Activated CD8-positive, alpha-beta memory T cell treated with anti-CD3 and anti-CD28 coated beads, Interleukin-2, amount 50 U/mL, for 48 hours (primary cell): ENCODE results near the gene CADM1.

ENCODE experiments used
- DNase-seq: peaks from one replicate; pipeline ENCODE4 v3.0.0-alpha.2; 2020

Gene CADM1

GRCh38 chr11:115226556-115226955 is 277.7 kb downstream of the CADM1 start:
- no peak for DNase-seq

GRCh38 chr11:115224551-115224950 is 279.7 kb downstream of the CADM1 start:
- DNase-seq = no peak

- DNase-seq = no peak
Measured at GRCh38 chr11:115222863-115223530, 281.2 kb downstream of the CADM1 start.

GRCh38 chr11:115222218-115222862 is 281.9 kb downstream of the CADM1 start:
- no peak for DNase-seq

- DNase-seq = no peak
Measured at GRCh38 chr11:115221461-115222069, 282.6 kb downstream of the CADM1 start.

GRCh38 chr11:115220911-115221310 is 283.3 kb downstream of the CADM1 start:
- no peak for DNase-seq

- DNase-seq = no peak
Measured at GRCh38 chr11:115220423-115220822, 283.8 kb downstream of the CADM1 start.

GRCh38 chr11:115219376-115219775 is 284.8 kb downstream of the CADM1 start:
- no peak for DNase-seq

GRCh38 chr11:115217726-115218311 is 286.4 kb downstream of the CADM1 start:
- no peak for DNase-seq

- DNase-seq = no peak
Measured at GRCh38 chr11:115215694-115216617, 288.3 kb downstream of the CADM1 start.

GRCh38 chr11:115214644-115215234 is 289.5 kb downstream of the CADM1 start:
- DNase-seq = no peak

GRCh38 chr11:115213007-115213406 is 291.2 kb downstream of the CADM1 start:
- no peak for DNase-seq

- DNase-seq = no peak
Measured at GRCh38 chr11:115208808-115209259, 295.4 kb downstream of the CADM1 start.

GRCh38 chr11:115207916-115208315 is 296.3 kb downstream of the CADM1 start:
- no peak for DNase-seq

- DNase-seq = no peak
Measured at GRCh38 chr11:115207166-115207591, 297.0 kb downstream of the CADM1 start.

- no peak for DNase-seq
Measured at GRCh38 chr11:115206365-115207022, 297.7 kb downstream of the CADM1 start.

GRCh38 chr11:115202900-115203552 is 301.2 kb downstream of the CADM1 start:
- DNase-seq = no peak

GRCh38 chr11:115202074-115202473 is 302.1 kb downstream of the CADM1 start:
- no peak for DNase-seq

GRCh38 chr11:115201111-115201792 is 303.0 kb downstream of the CADM1 start:
- no peak for DNase-seq

- no peak for DNase-seq
Measured at GRCh38 chr11:115199481-115200069, 304.6 kb downstream of the CADM1 start.
